Peyer's patch (tissue), 4 donors: Measurements from ENCODE around the gene HMCES.
A peak's percentile ranks its signal among the peaks of the same experiment; 100 is the strongest.

Experiments used
- CTCF ChIP-seq, 6 experiments: fragments of 450-650 bp in 4 of 6; fragments of 200-600 bp in 2 of 6; sonication (generic) in 1 of 6; IDR thresholded peaks; one replicate each; pipeline ENCODE4 v1.5.1; 2017 to 2019; ENCODE audit warnings: antibody characterized with exemption in 6 of 6, mild to moderate bottlenecking in 3 of 6, moderate library complexity in 1 of 6
- POLR2A ChIP-seq, 2 donors: fragments of 450-650 bp; IDR thresholded peaks; one replicate each; pipeline ENCODE4 v1.5.1; 2017; ENCODE audit warnings: antibody characterized with exemption in 2 of 2, mild to moderate bottlenecking in 2 of 2, moderate library complexity in 2 of 2

GRCh38 chr3:129313415-129313664 is 34.7 kb downstream of the HMCES start:
- TF ChIP-seq POLR2A (IDR thresholded peaks at IDR 0.05): peak in 1 of 2 donors; percentile 26
- TF ChIP-seq CTCF (IDR thresholded peaks at IDR 0.05): no peak
